Neuron (in vitro differentiated cells): ENCODE data around the gene SELL.

Source experiments
- H2AFZ ChIP-seq: one replicate; pipeline ENCODE4 v1.6.1; 2013; ENCODE audit warnings: low read depth, mild to moderate bottlenecking, inconsistent platforms, low read length, moderate library complexity
- H3K27me3 ChIP-seq: one replicate; pipeline ENCODE4 v1.6.1; 2013; ENCODE audit warnings: low read length; ENCODE audit not compliant: insufficient read depth
- H3K36me3 ChIP-seq: one replicate; pipeline ENCODE4 v1.6.1; 2013; ENCODE audit warnings: low read length; ENCODE audit not compliant: insufficient read depth
- H3K4me1 ChIP-seq: one replicate; pipeline ENCODE4 v1.6.1; 2013; ENCODE audit warnings: low read length; ENCODE audit not compliant: insufficient read depth
- H3K4me3 ChIP-seq: 2 replicates; pipeline ENCODE4 v1.5.1; 2013; ENCODE audit warnings: mild to moderate bottlenecking, low read length, moderate library complexity
- H3K9me3 ChIP-seq: one replicate; pipeline ENCODE4 v1.6.1; 2013; ENCODE audit warnings: low read length

SELL gene

GRCh38 chr1:169711469-169712308 lies at the start of gene SELL:
Gene SELL (minus strand): TSS chr1:169711620. CDS start chr1:169711498, 122 bp downstream.
- Histone ChIP-seq H3K9me3 (no peaks in the 10 kb centered on the region), H3K4me3 (no peak within 1 kb of the TSS), H3K27me3 (no peaks in the 10 kb centered on the region), H2AFZ (peak within 1 kb of the TSS; percentile 60), H3K4me1 (no peaks in the 10 kb centered on the region), H3K36me3 (no peaks in the 10 kb centered on the region)

- Histone ChIP-seq H3K4me1 (no peaks in the 10 kb centered on the region), H3K9me3 (no peaks in the 10 kb centered on the region), H2AFZ (no peak overlapping the region), H3K27me3 (no peaks in the 10 kb centered on the region), H3K4me3 (no peak overlapping the region), H3K36me3 (no peaks in the 10 kb centered on the region)
These were observed 47.6 kb upstream of the SELL start for GRCh38 chr1:169759038-169759437.

GRCh38 chr1:169753549-169753948 lies 42.1 kb upstream of the SELL start:
- H3K36me3 ChIP-seq: no peaks in the 10 kb centered on the region
- no peak overlapping the region for H3K4me3 ChIP-seq
- H2AFZ ChIP-seq: no peak overlapping the region
- no peaks in the 10 kb centered on the region for H3K9me3 ChIP-seq
- H3K4me1 ChIP-seq: no peaks in the 10 kb centered on the region
- H3K27me3 ChIP-seq: no peaks in the 10 kb centered on the region

- Histone ChIP-seq H3K4me1 (no peaks in the 10 kb centered on the region), H3K9me3 (no peaks in the 10 kb centered on the region), H3K4me3 (no peak overlapping the region), H3K36me3 (no peaks in the 10 kb centered on the region), H3K27me3 (peaks cover 3% of the 10 kb centered on the region), H2AFZ (no peak overlapping the region)
These were observed 38.6 kb upstream of the SELL start for GRCh38 chr1:169750041-169750440.

- H3K36me3 ChIP-seq: no peaks in the 10 kb centered on the region
- no peaks in the 10 kb centered on the region for H3K9me3 ChIP-seq
- no peaks in the 10 kb centered on the region for H3K4me1 ChIP-seq
- H3K27me3 ChIP-seq: peaks cover 3% of the 10 kb centered on the region
- no peak overlapping the region for H3K4me3 ChIP-seq
- H2AFZ ChIP-seq: no peak overlapping the region
These were observed 35.1 kb upstream of the SELL start for GRCh38 chr1:169746550-169746949.

- no peaks in the 10 kb centered on the region for H3K9me3 ChIP-seq
- no peak overlapping the region for H2AFZ ChIP-seq
- H3K4me3 ChIP-seq: no peak overlapping the region
- peaks cover 3% of the 10 kb centered on the region for H3K27me3 ChIP-seq
- no peaks in the 10 kb centered on the region for H3K36me3 ChIP-seq
- no peaks in the 10 kb centered on the region for H3K4me1 ChIP-seq
These were observed 33.8 kb upstream of the SELL start for GRCh38 chr1:169745015-169745861.

GRCh38 chr1:169741666-169742394 lies 30.4 kb upstream of the SELL start:
- no peak overlapping the region for H2AFZ ChIP-seq
- H3K4me1 ChIP-seq: no peaks in the 10 kb centered on the region
- H3K4me3 ChIP-seq: no peak overlapping the region
- no peaks in the 10 kb centered on the region for H3K9me3 ChIP-seq
- no peaks in the 10 kb centered on the region for H3K36me3 ChIP-seq
- peaks cover 7% of the 10 kb centered on the region for H3K27me3 ChIP-seq

GRCh38 chr1:169739980-169740379 lies 28.6 kb upstream of the SELL start:
- no peak overlapping the region for H3K4me3 ChIP-seq
- no peak overlapping the region for H2AFZ ChIP-seq
- H3K9me3 ChIP-seq: no peaks in the 10 kb centered on the region
- no peaks in the 10 kb centered on the region for H3K4me1 ChIP-seq
- H3K27me3 ChIP-seq: peaks cover 4% of the 10 kb centered on the region
- H3K36me3 ChIP-seq: no peaks in the 10 kb centered on the region

- Histone ChIP-seq H3K9me3 (no peaks in the 10 kb centered on the region), H3K27me3 (peaks cover 7% of the 10 kb centered on the region), H3K4me3 (no peak within 1 kb of the TSS), H3K36me3 (no peaks in the 10 kb centered on the region), H2AFZ (no peak within 1 kb of the TSS), H3K4me1 (no peaks in the 10 kb centered on the region)
These were observed 22.5 kb upstream of the SELL start, which contains the start of gene SELE for GRCh38 chr1:169733924-169734323. Gene SELE (minus strand): TSS chr1:169734079. CDS start chr1:169733612, 467 bp downstream.

GRCh38 chr1:169731446-169731845 lies 20.0 kb upstream of the SELL start:
- Histone ChIP-seq H3K4me1 (no peaks in the 10 kb centered on the region), H3K9me3 (no peaks in the 10 kb centered on the region), H3K36me3 (no peaks in the 10 kb centered on the region), H3K27me3 (peaks cover 5% of the 10 kb centered on the region), H2AFZ (no peak overlapping the region), H3K4me3 (no peak overlapping the region)

- H3K4me1 ChIP-seq: no peaks in the 10 kb centered on the region
- no peaks in the 10 kb centered on the region for H3K36me3 ChIP-seq
- H3K4me3 ChIP-seq: no peak overlapping the region
- H2AFZ ChIP-seq: no peak overlapping the region
- no peaks in the 10 kb centered on the region for H3K9me3 ChIP-seq
- H3K27me3 ChIP-seq: peaks cover 5% of the 10 kb centered on the region
These were observed 18.6 kb upstream of the SELL start for GRCh38 chr1:169729991-169730390.

- Histone ChIP-seq H3K9me3 (no peaks in the 10 kb centered on the region), H3K4me1 (no peaks in the 10 kb centered on the region), H3K27me3 (peaks cover 7% of the 10 kb centered on the region), H3K36me3 (no peaks in the 10 kb centered on the region), H3K4me3 (no peak overlapping the region), H2AFZ (no peak overlapping the region)
These were observed 15.9 kb upstream of the SELL start for GRCh38 chr1:169727307-169727706.

GRCh38 chr1:169726851-169727250 lies 15.4 kb upstream of the SELL start:
- peaks cover 7% of the 10 kb centered on the region for H3K27me3 ChIP-seq

More at GRCh38 chr1:169726851-169727250, 15.4 kb upstream of the SELL start:
- Histone ChIP-seq H3K4me3 (no peak overlapping the region), H3K36me3 (no peaks in the 10 kb centered on the region), H2AFZ (no peak overlapping the region), H3K9me3 (no peaks in the 10 kb centered on the region), H3K4me1 (no peaks in the 10 kb centered on the region)
